B cell (primary cell): ENCODE results near the gene MAP3K14. TPM values are rescaled to one million over a fixed set of nuclear protein-coding genes. Genes with fewer than 3 reads are reported as not detected.

Source experiments
- ATAC-seq: fragments of 200-7000 bp; cut with Tn5 transposase; one replicate; pipeline ENCODE4 v1.10.0; 2021; ENCODE audit warnings: low read depth, mild to moderate bottlenecking, moderate number of reproducible peaks, moderate library complexity
- CTCF ChIA-PET: fragments of 350-600 bp; sonication (Branson Sonifier 250); formaldehyde crosslinking; loops from one replicate; lab custom pipeline; 2021; ENCODE audit warnings: antibody characterized with exemption, inconsistent platforms; lab: Charles Lee
- POLR2A ChIA-PET: fragments of 350-600 bp; sonication (Branson Sonifier 250); formaldehyde crosslinking; loops from one replicate; lab custom pipeline; 2021; ENCODE audit warnings: antibody characterized with exemption; lab: Charles Lee
- DNase-seq: peaks from one replicate; pipeline ENCODE4 v3.0.0; 2013
- H2AFZ ChIP-seq: 2 replicates; pipeline ENCODE4 v1.6.1; 2012; ENCODE audit warnings: mild to moderate bottlenecking, low read depth, low read length; ENCODE audit not compliant: insufficient read depth, poor library complexity, severe bottlenecking
- H3K27ac ChIP-seq, 2 donors: 1 replicate in 1 of 2; 2 replicates in 1 of 2; pipeline ENCODE4 v1.5.1; 2012 to 2013; ENCODE audit warnings: low read length in 2 of 2, mild to moderate bottlenecking in 2 of 2, moderate library complexity in 1 of 2
- H3K27me3 ChIP-seq, 4 experiments: fragments of 200-600 bp in 1 of 4; sonication (generic) in 1 of 4; replicated peaks in 1 of 4; 1 replicate in 2 of 4; 2 replicates in 2 of 4; pipeline versions ENCODE4 v1.6.1 to v1.7.0; 2013 to 2016; ENCODE audit warnings: low read length in 3 of 4, mild to moderate bottlenecking in 2 of 4, mixed read lengths in 1 of 4, moderate library complexity in 1 of 4; ENCODE audit not compliant: insufficient read depth in 4 of 4, control insufficient read depth in 3 of 4; ENCODE audit errors: control extremely low read depth in 1 of 4
- H3K36me3 ChIP-seq, 2 experiments: replicated peaks in 1 of 2; 1 replicate in 1 of 2; 2 replicates in 1 of 2; pipeline versions ENCODE4 v1.6.1 to v1.7.1; 2013; ENCODE audit warnings: low read length in 1 of 2; ENCODE audit not compliant: insufficient read depth in 2 of 2, control insufficient read depth in 1 of 2; ENCODE audit errors: control extremely low read depth in 1 of 2, extremely low read depth in 1 of 2
- H3K4me1 ChIP-seq, 2 donors: fragments of 200-600 bp in 1 of 2; sonication (generic) in 1 of 2; 1 replicate in 1 of 2; 2 replicates in 1 of 2; pipeline versions ENCODE4 v1.5.1 to v1.6.1; 2013 to 2017; ENCODE audit warnings: low read length in 2 of 2; ENCODE audit not compliant: control insufficient read depth in 2 of 2, insufficient read depth in 2 of 2
- H3K4me2 ChIP-seq: replicated peaks from 2 replicates; pipeline ENCODE3; 2012; ENCODE audit warnings: mild to moderate bottlenecking, low read depth, low read length; ENCODE audit not compliant: poor library complexity, severe bottlenecking
- H3K4me3 ChIP-seq, 5 experiments: fragments of 200-600 bp in 1 of 5; sonication (generic) in 1 of 5; 1 replicate in 3 of 5; 2 replicates in 2 of 5; pipeline versions ENCODE4 v1.5.1 to v1.7.0; 2011 to 2016; ENCODE audit warnings: low read length in 4 of 5, mild to moderate bottlenecking in 4 of 5, low read depth in 2 of 5, control low read depth in 1 of 5, moderate library complexity in 1 of 5; ENCODE audit not compliant: insufficient read depth in 1 of 5; ENCODE audit errors: control extremely low read depth in 1 of 5, extremely low read depth in 1 of 5
- H3K79me2 ChIP-seq: fragments of 200-600 bp; sonication (generic); one replicate; pipeline ENCODE4 v1.6.0; 2016; ENCODE audit warnings: low read length; ENCODE audit not compliant: control insufficient read depth, insufficient read depth
- H3K9ac ChIP-seq: fragments of 200-600 bp; sonication (generic); 2 replicates; pipeline ENCODE4 v1.6.1; 2017; ENCODE audit warnings: mild to moderate bottlenecking, low read length, moderate library complexity
- H3K9me3 ChIP-seq, 3 donors: one replicate each; pipeline versions ENCODE4 v1.6.1 to v1.7.1; 2013; ENCODE audit warnings: low read length in 2 of 3; ENCODE audit not compliant: control insufficient read depth in 2 of 3, insufficient read depth in 1 of 3; ENCODE audit errors: control extremely low read depth in 1 of 3
- H4K20me1 ChIP-seq: 2 replicates; pipeline ENCODE4 v1.6.0; 2012; ENCODE audit warnings: mild to moderate bottlenecking, low read length; ENCODE audit not compliant: insufficient read depth, control insufficient read depth, poor library complexity, severe bottlenecking
- H3K27ac Mint-ChIP-seq: one replicate; pipeline ENCODE4 v1.8.0; 2021; ENCODE audit warnings: mixed read lengths
- H3K27me3 Mint-ChIP-seq: one replicate; pipeline ENCODE4 v1.8.0; 2021; ENCODE audit warnings: mixed read lengths
- H3K4me1 Mint-ChIP-seq: one replicate; pipeline ENCODE4 v1.8.0; 2021; ENCODE audit warnings: mixed read lengths
- H3K4me3 Mint-ChIP-seq: one replicate; pipeline ENCODE4 v1.8.0; 2021; ENCODE audit warnings: mixed read lengths
- H3K9me3 Mint-ChIP-seq: one replicate; pipeline ENCODE4 v1.8.0; 2022; ENCODE audit warnings: mixed read lengths; ENCODE audit not compliant: insufficient read depth
- EZH2 ChIP-seq: IDR thresholded peaks from 2 replicates; pipeline ENCODE4 v1.6.1; 2012; ENCODE audit warnings: borderline replicate concordance, low read depth, mild to moderate bottlenecking, moderate library complexity, low read length; ENCODE audit not compliant: insufficient read depth, poor library complexity, severe bottlenecking
- WGBS: methylation state at CpG from one replicate; pipeline ENCODE4 v1.1.5; 2013; ENCODE audit warnings: missing lambda C conversion rate; ENCODE audit not compliant: insufficient coverage; 5-methylcytosine and 5-hydroxymethylcytosine counted together
- intact Hi-C: fragments of 100-400 bp; cut with micrococcal nuclease; formaldehyde crosslinking; loops from one replicate; pipeline ENCODE4 v1.10.0; 2022
- polyA plus RNA-seq: library from polyadenylated mRNA; depleted of rRNA; stranded (reverse); fragments of >200 nt; gene quantifications from 2 replicates; pipeline ENCODE4 v1.2.3, GENCODE V29; 2012
- total RNA-seq, 2 donors: library from RNA; stranded (reverse); fragments of 120-200 nt in 1 of 2; gene quantifications; 1 replicate in 1 of 2; 2 replicates in 1 of 2; pipeline versions ENCODE4 v1.2.3 to v1.2.4, GENCODE V29; 2013 to 2022
- TF ChIP-seq, protein P1 (sequence below): fragments of 200-600 bp; IDR thresholded peaks from one replicate; pipeline ENCODE4 v1.8.0; 2022; ENCODE audit warnings: antibody characterized with exemption, mild to moderate bottlenecking

The MAP3K14 gene
- total and polyA plus RNA-seq, 2 donors (not counting 1 experiment from before 2014, with no cell fraction given) = 66.1 to 84.1 TPM

DNA sequence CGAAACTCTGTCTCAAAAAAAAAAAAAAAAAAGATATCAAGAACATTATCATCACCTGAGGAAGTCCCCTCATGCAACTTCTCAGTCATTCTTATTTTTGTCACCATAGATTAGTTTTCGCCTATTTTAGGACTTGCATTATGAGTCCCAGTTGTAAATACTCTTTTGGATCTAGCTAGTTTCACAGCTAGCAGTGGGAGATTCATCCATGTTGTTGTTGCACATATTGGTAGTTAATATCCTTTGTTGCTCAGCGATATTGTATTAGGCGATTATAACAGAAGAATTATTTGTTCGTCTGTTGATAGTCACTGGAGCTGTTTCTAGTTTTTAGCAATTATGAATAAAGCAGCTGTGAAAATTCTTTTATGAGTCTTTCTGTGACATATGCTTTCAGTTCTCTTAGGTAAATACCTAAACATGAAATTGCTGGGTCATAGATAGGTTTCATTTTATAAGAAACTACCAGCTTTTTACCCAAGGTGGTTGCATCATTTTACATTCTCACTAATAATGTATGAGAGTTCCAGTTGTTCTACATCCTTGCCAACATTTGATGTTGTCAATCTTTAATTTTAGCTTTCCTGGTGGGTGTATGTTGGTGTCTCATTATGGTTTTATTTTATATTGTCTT lies 40.7 kb upstream of the MAP3K14 start:
- POLR2A ChIA-PET = interaction anchor here (0.7 kb wide), 1 partner anchor 68 kb away, joined by 5 read pairs; no protein-coding TSS in a partner anchor
- H2AFZ ChIP-seq = no peak overlapping the region

DNA sequence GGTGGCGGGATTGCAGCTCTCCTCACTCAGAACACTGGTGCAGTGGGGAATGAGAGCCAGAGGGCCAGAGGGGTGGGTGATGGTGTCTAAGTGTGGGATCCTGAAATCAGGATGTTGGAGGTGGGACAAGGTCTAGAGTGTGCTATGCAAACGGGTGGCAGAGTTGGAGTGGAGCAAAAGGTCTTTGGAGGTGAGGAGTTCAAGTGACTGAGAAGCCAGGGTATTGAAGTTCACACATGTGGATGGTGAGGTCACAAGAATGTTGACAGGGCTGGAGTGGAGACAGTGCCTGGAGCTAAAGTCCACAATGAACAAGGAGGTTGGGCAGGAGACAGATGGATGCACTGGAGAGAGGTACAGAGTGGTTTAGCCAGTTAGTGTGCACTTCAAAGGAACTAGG lies 38.3 kb upstream of the MAP3K14 start:
- H3K4me2 ChIP-seq = no peak overlapping the region
- H3K4me1 ChIP-seq = peaks cover 4 to 5% of the 10 kb centered on the region in 2 donors
- Mint-ChIP-seq H3K4me3 (no peak overlapping the region), H3K4me1 (peaks cover 9% of the 10 kb centered on the region), H3K27me3 (peaks cover 13% of the 10 kb centered on the region), H3K9me3 (peaks cover 4% of the 10 kb centered on the region), H3K27ac (no peak overlapping the region)
- intact Hi-C loops = no loop called here
- TF ChIP-seq, protein P1, sequence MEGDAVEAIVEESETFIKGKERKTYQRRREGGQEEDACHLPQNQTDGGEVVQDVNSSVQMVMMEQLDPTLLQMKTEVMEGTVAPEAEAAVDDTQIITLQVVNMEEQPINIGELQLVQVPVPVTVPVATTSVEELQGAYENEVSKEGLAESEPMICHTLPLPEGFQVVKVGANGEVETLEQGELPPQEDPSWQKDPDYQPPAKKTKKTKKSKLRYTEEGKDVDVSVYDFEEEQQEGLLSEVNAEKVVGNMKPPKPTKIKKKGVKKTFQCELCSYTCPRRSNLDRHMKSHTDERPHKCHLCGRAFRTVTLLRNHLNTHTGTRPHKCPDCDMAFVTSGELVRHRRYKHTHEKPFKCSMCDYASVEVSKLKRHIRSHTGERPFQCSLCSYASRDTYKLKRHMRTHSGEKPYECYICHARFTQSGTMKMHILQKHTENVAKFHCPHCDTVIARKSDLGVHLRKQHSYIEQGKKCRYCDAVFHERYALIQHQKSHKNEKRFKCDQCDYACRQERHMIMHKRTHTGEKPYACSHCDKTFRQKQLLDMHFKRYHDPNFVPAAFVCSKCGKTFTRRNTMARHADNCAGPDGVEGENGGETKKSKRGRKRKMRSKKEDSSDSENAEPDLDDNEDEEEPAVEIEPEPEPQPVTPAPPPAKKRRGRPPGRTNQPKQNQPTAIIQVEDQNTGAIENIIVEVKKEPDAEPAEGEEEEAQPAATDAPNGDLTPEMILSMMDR = no peak
- no peak for TF ChIP-seq EZH2
- ATAC-seq (no peak), DNase-seq (no peak)
- no peak overlapping the region for H3K27ac ChIP-seq
- H4K20me1 ChIP-seq = no peaks in the 10 kb centered on the region
- no peak overlapping the region for H2AFZ ChIP-seq
- no peak overlapping the region for H3K4me3 ChIP-seq
- no peaks in the 10 kb centered on the region for H3K36me3 ChIP-seq
- POLR2A ChIA-PET = interaction anchor here (0.6 kb wide), 1 partner anchor 15 kb away, joined by 4 read pairs; no protein-coding TSS in a partner anchor
- CTCF ChIA-PET = no interaction called here
- H3K9me3 ChIP-seq = peaks cover 0 to 7% (median 2%) of the 10 kb centered on the region in 3 donors
- no peaks in the 10 kb centered on the region for H3K79me2 ChIP-seq
- H3K27me3 ChIP-seq = no peaks in the 10 kb centered on the region
- H3K9ac ChIP-seq = no peak overlapping the region
- 91% methylated on average over 2 of the region's 2 CpGs for WGBS

More for the DNA sequence above, 40.7 kb upstream of the MAP3K14 start:
- Histone ChIP-seq H3K79me2 (no peaks in the 10 kb centered on the region), H3K4me1 (peaks cover 4 to 5% of the 10 kb centered on the region in 2 donors), H3K4me3 (no peak overlapping the region), H3K27me3 (peaks cover 0 to 15% (median 2%) of the 10 kb centered on the region in 4 experiments), H3K9me3 (peaks cover 0 to 9% (median 0%) of the 10 kb centered on the region in 3 donors), H3K9ac (no peak overlapping the region), H3K27ac (no peak overlapping the region), H4K20me1 (no peaks in the 10 kb centered on the region), H3K4me2 (no peak overlapping the region), H3K36me3 (no peaks in the 10 kb centered on the region)
- H3K27me3 Mint-ChIP-seq = peaks cover 28% of the 10 kb centered on the region
- peaks cover 6% of the 10 kb centered on the region for H3K4me1 Mint-ChIP-seq
- 69% methylated on average over 3 of the region's 5 CpGs for WGBS
- no peak for ATAC-seq
- TF ChIP-seq, protein P1 = no peak
- TF ChIP-seq EZH2 = no peak
- no peak for DNase-seq
- CTCF ChIA-PET = interaction anchor here (0.6 to 1.4 kb wide), 5 partner anchors 21 to 204 kb away, joined by 3 to 4 read pairs (median 3); no protein-coding TSS in a partner anchor
- intact Hi-C loops = no loop called here
- no peak overlapping the region for H3K4me3 Mint-ChIP-seq
- H3K9me3 Mint-ChIP-seq = no peaks in the 10 kb centered on the region
- H3K27ac Mint-ChIP-seq = no peak overlapping the region
